ENCODE data around the gene SIL1.

Gene SIL1

DNA sequence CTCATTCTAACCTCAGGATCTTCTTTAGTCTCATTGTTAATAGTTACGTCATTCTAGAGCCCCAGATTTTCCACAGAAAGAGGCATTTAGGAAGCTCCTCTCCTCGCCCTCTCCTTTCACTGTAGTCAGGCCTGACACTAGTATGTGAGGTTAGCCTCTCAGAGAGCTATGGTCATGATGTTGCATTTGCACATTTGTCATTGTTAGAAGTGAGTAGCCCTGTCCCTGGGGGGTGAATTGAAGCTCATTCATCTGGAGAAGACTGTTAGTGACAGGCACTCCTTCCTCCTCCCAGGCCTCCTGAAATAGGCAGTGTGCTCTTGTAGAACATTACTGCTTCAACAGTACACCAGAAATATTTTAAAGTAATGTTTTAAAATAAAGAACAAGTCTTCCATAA is 296.5 kb downstream of the SIL1 start:
- no peak for DNase-seq

DNA sequence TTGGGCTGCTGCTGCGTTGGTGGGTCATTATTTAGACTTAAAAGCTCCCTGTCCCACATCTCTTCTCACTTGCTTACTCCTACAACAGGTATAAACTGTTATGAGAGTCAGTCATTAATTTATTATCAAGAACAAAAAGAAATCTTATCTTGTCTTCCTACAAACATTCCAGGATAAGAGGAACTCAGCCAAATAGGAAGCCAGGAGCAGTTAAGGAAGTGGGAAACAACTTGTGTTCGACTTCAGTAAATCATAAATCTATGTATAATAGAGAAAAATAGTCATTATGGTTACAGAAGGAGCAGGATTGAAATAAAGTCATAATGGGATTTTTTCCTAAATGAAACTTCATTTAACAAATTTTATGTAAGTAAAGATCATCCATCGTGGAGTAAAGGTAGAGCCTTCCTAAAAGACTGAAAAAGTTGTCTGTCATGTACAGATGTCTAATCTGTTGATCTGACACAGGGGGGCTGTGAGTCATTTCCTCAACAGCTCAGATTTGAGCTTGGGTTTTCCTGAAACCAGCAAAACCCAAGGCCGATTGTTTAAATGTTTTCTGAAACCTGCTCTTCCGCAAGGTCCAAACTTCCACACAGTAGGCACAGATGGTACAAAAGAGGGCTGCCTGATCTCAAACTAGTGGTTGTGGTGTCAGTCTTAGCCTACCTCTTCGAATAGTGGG is 297.7 kb downstream of the SIL1 start:
- no peak for DNase-seq

DNA sequence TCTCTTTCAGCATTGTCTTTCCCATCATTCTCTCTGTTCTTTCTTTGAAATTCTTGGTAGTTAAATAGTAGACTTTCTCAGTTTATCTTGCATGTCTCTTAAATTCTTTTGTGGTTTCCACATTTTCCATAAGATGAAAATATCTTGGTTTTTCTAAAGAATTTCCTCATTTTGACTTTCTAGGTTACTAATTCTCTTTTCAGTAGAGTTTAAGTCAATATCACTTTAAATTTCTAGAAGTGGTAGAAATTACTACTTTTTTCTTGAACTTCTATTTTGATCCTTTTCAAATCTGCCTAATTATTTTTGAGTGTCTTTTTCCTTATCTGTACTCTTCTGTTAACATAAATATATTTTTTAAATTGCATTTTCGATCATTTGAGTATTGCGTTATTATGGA is 299.4 kb downstream of the SIL1 start:
- DNase-seq, result no peak

DNA sequence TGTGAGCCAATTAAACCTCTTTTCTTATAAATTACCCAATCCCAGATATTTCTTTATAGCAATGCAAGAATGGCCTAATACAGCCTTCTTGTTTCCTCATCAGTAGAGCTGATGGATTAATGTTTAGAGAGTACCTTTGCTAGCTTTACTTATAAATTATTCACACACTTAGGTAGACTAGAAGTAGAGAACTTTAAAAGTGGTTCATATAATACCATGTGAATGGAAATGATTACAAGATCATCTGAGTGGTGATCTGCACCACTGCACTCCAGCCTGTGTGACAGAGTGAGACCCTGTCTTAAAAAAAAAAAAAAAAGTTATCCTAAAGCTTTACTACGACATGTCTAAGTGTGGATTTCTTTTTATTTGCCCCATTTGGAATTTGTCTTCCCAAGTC is 299.9 kb downstream of the SIL1 start:
- no peak for DNase-seq
